ENCODE results near the gene PODN. TPM values are rescaled to one million over a fixed set of nuclear protein-coding genes. Genes with fewer than 3 reads are reported as not detected.

PODN gene
- total RNA-seq, 1 donor from 2014 or later = 245 TPM

GRCh38 chr1:53078333-53079101 is 16.5 kb downstream of the PODN start:
- H3K4me3 ChIP-seq = no peak overlapping the region
- H3K36me3 ChIP-seq = peaks cover 0 to 3% of the 10 kb centered on the region in 2 donors
- TF ChIP-seq CTCF (IDR thresholded peaks at IDR 0.05) = no peak
- DNase-seq (ENCODE audit: low spot score in 2 of 2) = no peak
- no peak overlapping the region for H3K27ac ChIP-seq
- no peaks in the 10 kb centered on the region for H3K27me3 ChIP-seq
- intact Hi-C loops (cut with DNase I) = no loop called here
- no peaks in the 10 kb centered on the region for H3K9me3 ChIP-seq
- H3K4me1 ChIP-seq = no peaks in the 10 kb centered on the region

- intact Hi-C loops (cut with DNase I) = no loop called here
- H3K36me3 ChIP-seq = peaks cover 0 to 3% of the 10 kb centered on the region in 2 donors
- TF ChIP-seq CTCF (IDR thresholded peaks at IDR 0.05) = no peak
- no peaks in the 10 kb centered on the region for H3K9me3 ChIP-seq
- H3K4me3 ChIP-seq = no peak overlapping the region
- DNase-seq (ENCODE audit: low spot score in 2 of 2) = no peak
- no peaks in the 10 kb centered on the region for H3K4me1 ChIP-seq
- no peaks in the 10 kb centered on the region for H3K27me3 ChIP-seq
- H3K27ac ChIP-seq = no peak overlapping the region
These were observed 17.2 kb downstream of the PODN start for GRCh38 chr1:53079251-53079650.

- intact Hi-C loops (cut with DNase I) = no loop called here
- no peaks in the 10 kb centered on the region for H3K9me3 ChIP-seq
- H3K27ac ChIP-seq = no peak overlapping the region
- H3K4me3 ChIP-seq = no peak overlapping the region
- no peaks in the 10 kb centered on the region for H3K27me3 ChIP-seq
- H3K36me3 ChIP-seq = peaks cover 0 to 3% of the 10 kb centered on the region in 2 donors
- no peak for DNase-seq (ENCODE audit: low spot score in 2 of 2)
- H3K4me1 ChIP-seq = no peaks in the 10 kb centered on the region
- TF ChIP-seq CTCF (IDR thresholded peaks at IDR 0.05) = no peak
These were observed 18.0 kb downstream of the PODN start for GRCh38 chr1:53080041-53080440.

- H3K9me3 ChIP-seq = no peaks in the 10 kb centered on the region
- intact Hi-C loops (cut with DNase I) = no loop called here
- no peaks in the 10 kb centered on the region for H3K4me1 ChIP-seq
- TF ChIP-seq CTCF (IDR thresholded peaks at IDR 0.05) = no peak
- no peaks in the 10 kb centered on the region for H3K27me3 ChIP-seq
- H3K27ac ChIP-seq = no peak overlapping the region
- DNase-seq (ENCODE audit: low spot score in 2 of 2) = no peak
- H3K36me3 ChIP-seq = peaks cover 0 to 3% of the 10 kb centered on the region in 2 donors
- H3K4me3 ChIP-seq = no peak overlapping the region
These were observed 18.8 kb downstream of the PODN start for GRCh38 chr1:53080769-53081168.

- H3K9me3 ChIP-seq = no peaks in the 10 kb centered on the region
- H3K4me3 ChIP-seq = no peak overlapping the region
- intact Hi-C loops (cut with DNase I) = no loop called here
- H3K27me3 ChIP-seq = no peaks in the 10 kb centered on the region
- no peak for DNase-seq (ENCODE audit: low spot score in 2 of 2)
- no peak overlapping the region for H3K27ac ChIP-seq
- H3K4me1 ChIP-seq = no peaks in the 10 kb centered on the region
- peaks cover 0 to 3% of the 10 kb centered on the region in 2 donors for H3K36me3 ChIP-seq
- TF ChIP-seq CTCF (IDR thresholded peaks at IDR 0.05) = no peak
These were observed 19.5 kb downstream of the PODN start for GRCh38 chr1:53081384-53082066.

Measured in ascending aorta (tissue), 2 donors.